Measurements from ENCODE around the gene SPINT3.

The SPINT3 gene, protein sequence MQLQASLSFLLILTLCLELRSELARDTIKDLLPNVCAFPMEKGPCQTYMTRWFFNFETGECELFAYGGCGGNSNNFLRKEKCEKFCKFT

GRCh38 chr20:45515147-45515913, at the start of gene SPINT3:
Gene SPINT3 (minus strand): TSS chr20:45515622. CDS start chr20:45515608, 14 bp downstream.
- DNase-seq (ENCODE audit: low read depth in 2 of 2): no peak

DNA sequence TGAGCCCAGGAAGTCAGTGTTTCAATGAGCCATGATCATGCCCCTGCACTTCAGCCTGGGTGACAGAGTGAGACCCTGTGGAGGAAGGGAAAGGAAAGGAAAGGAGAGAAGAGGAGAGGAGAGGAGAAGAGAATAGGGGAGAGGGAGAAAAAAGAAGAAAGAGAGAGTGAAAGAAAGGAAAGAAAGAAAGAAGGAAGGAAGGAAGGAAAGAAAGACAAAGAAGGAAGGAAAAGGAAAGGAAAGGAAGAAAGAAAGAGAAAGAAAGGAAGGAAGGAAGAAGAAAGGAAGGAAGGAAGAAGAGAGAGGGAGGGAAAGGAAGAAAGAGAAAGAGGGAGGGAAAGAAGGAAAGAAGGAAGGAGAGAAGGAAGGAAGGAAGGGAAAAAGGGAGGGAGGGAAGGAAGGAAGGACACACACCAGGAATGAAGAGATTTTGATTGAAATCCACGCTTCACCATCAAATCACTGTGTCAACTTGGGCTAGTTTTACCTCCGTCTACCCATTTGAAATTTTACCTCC, 49.4 kb upstream of the SPINT3 start:
- DNase-seq (ENCODE audit: low read depth in 2 of 2): no peak

- no peak for DNase-seq (ENCODE audit: low read depth in 2 of 2)
These were observed 39.8 kb upstream of the SPINT3 start for GRCh38 chr20:45555198-45555597.

DNA sequence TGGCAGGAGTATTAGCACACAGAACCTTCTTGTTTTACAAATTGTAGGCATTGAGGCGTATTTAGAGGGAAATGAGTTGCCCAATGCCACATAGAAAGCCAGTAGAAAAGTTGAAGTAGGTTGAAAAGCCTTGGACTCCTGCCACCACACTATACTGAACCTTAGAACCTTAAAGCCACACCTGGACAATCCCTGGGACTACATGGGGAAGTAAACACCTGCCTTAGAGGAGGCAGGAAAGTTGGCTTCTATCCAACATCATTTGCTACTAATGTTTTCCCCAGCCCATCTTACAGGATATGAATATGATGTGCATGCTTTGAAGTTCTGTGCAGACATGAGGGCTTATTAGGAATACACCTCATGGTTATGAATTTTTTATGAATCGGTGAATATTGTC, 37.0 kb upstream of the SPINT3 start:
- no peak for DNase-seq (ENCODE audit: low read depth in 2 of 2)

GRCh38 chr20:45550765-45551164, 35.3 kb upstream of the SPINT3 start:
- DNase-seq (ENCODE audit: low read depth in 2 of 2): no peak

DNA sequence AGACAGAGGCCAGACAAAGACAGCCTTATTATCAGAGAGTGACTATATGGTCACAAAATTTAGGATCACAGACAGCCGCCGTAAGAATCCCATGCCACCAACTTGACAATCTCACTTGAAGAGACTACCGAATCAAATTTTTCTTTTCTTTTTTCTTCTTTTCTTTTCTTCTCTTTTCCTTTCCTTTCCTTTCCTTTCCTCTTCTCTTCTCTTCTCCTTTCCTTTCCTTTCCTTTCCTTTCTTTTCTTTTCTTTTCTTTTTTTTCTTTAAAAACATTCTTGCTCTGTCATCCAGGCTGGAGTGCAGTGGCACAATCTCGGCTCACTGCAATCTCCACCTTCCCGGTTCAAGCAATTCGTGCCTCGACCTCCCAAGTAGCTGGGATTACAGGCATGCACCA, 33.0 kb upstream of the SPINT3 start:
- DNase-seq (ENCODE audit: low read depth in 2 of 2): no peak

DNA sequence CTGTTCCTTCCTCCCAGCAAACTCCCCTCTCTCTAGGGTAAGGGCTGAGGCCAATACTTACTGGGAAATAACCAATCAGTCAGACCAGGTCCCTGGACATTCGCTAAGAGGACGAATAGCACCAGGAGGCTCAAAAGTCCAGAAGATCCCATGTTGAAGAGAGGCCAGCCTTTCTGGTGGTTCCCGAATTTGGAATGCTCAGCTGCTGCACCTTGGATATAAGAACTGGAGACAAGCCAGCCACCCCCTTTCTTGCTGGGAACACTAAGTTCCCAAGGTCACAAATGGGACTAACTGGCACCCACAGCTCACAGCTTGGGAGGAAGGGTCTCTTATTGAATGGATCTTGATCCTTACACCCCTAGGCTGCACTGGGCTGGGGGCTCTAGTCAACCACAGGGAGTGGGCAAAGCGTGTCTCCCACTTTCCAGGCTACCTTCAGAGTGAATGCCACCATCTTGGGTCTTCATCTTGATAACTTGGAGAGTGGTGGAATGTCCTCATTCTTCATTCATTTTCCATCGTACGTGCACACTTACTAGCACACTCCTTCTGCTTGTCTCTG, 31.9 kb upstream of the SPINT3 start, which contains the start of gene EPPIN:
TSS of gene EPPIN (minus strand) at position 196 of the 565 bp plus-strand sequence. CDS start at position 152, 44 bp downstream.
- DNase-seq (ENCODE audit: low read depth in 2 of 2): no peak

- DNase-seq (ENCODE audit: low read depth in 2 of 2): no peak
These were observed 30.5 kb upstream of the SPINT3 start for GRCh38 chr20:45545754-45546453.

GRCh38 chr20:45545351-45545750, 29.9 kb upstream of the SPINT3 start:
- DNase-seq (ENCODE audit: low read depth in 2 of 2): no peak

DNA sequence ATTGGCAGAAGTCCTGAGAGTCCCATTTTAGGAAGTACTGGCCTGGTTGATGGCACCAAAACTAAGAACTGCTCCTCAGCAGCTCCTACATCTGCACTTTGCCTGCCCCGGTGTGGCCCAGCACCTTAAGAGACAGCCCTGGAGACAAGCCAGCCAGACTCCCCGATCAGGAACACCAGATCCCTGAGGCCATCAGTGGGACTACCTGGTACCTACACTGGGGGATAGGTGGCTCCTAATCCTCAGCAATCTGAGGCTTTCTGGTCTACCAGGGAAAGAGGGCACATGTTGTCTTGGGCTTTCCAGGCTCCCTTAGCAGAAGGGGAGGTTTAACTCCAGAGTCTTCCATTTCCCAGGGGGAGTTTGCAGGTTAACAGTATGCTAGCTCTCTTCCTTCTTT, 24.0 kb upstream of the SPINT3 start, which contains the start of gene WFDC6:
TSS of gene WFDC6 (minus strand) at position 101 of the 400 bp plus-strand sequence. CDS start at position 26, 75 bp downstream.
- no peak for DNase-seq (ENCODE audit: low read depth in 2 of 2)

DNA sequence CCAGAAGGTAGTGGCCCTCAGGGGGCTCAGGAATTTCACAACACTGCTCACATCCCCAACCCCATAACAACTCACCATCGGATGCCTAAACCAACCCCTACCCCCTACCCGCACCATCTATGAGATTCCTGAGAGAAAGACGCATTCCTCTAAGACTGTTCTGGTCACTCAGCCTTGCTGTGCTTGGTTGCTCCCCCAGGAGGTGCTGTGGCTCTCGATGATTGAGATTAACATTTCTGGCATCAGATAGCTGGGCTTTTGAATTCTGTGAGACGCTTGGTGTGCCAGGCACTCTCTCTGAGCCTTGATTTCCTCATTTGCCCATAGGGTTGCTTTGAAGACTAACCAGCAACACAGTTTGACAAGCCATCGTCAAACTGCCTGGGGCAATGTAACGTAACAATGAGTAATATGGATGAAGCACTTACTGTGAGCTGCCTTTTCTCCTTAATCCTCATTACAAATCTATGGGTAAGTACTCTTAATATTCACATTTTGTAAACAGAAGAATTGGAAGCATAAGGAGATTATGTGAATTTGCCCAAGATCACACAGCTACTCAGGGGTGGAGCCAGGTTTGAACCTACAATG, 22.9 kb upstream of the SPINT3 start:
- DNase-seq (ENCODE audit: low read depth in 2 of 2): no peak

- no peak for DNase-seq (ENCODE audit: low read depth in 2 of 2)
These were observed 11.9 kb upstream of the SPINT3 start for GRCh38 chr20:45527294-45527693.

DNA sequence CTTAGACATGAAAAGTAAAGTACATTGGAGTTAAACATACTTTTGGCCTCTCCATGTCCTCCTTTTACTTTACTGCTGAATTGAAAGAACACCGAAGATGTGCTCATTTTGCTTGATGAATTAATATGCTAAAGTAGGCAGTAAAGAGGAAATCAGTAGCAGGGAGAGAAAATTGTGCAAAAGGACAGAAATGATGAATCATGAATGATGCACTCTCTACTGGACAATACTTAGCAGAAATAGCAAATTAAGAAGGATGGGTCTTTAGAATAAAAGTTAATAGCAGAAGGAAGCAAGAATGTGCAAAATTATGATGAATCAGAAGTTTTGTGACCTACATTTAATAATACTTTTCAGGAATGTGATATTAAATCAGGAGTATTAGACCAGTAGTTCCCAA, 8.4 kb upstream of the SPINT3 start:
- DNase-seq (ENCODE audit: low read depth in 2 of 2): no peak

DNA sequence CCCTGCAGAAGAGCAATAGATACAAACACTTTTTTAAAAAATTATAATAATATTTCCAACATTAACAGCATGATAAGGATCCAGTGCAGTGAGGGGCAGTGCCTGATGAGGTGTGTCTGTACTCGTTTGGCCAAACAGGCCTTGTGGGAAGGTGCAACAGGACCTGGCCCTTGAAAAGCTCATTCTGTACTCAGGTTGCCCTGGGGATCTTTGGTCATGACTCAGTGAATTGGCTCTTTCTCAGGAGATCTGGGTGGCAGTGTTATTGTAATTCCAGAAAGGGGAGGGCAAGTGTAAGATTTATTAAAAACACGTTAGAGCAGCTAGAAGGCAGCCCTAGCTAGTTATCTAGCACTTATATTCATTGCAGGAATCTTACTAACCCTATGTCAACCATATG, 2.9 kb upstream of the SPINT3 start:
- DNase-seq (ENCODE audit: low read depth in 2 of 2): no peak

GRCh38 chr20:45510242-45510862, 5.1 kb downstream of the SPINT3 start:
- no peak for DNase-seq (ENCODE audit: low read depth in 2 of 2)

GRCh38 chr20:45509091-45509490, 6.3 kb downstream of the SPINT3 start:
- DNase-seq (ENCODE audit: low read depth in 2 of 2): no peak

GRCh38 chr20:45508068-45508886, 7.1 kb downstream of the SPINT3 start:
- no peak for DNase-seq (ENCODE audit: low read depth in 2 of 2)

- no peak for DNase-seq (ENCODE audit: low read depth in 2 of 2)
These were observed 8.2 kb downstream of the SPINT3 start for GRCh38 chr20:45507011-45507820.

- DNase-seq (ENCODE audit: low read depth in 2 of 2): no peak
These were observed 9.0 kb downstream of the SPINT3 start for GRCh38 chr20:45506398-45506797.

DNA sequence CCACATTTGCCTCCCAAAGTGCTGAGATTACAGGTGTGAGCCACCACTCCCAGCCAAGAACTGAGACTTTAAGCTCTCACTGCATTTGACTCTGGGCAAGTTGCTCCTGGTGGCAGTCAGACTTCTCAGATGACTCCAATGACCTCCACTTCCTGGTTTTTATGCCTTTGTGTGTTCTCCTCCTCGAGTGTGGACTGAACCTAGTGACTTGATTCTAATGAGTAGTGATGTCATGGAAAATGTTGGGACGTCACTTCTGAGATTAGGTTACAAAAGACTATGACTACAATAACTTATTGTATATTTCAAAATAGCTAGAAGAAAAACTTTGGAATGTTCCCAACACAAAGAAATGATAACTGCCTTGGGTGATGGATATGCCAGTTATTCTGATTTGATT, 12.0 kb downstream of the SPINT3 start:
- no peak for DNase-seq (ENCODE audit: low read depth in 2 of 2)
